GM21529 (cell line): Measurements from ENCODE around the gene EVL.
"Not testable (repeated sequence)": the region's sequence is repeated elsewhere in the genome, so short reads cannot be mapped to it uniquely, and the experiment has no call there.

ENCODE experiments used
- ATAC-seq: cut with Tn5 transposase; IDR thresholded peaks from one replicate; pipeline ENCODE4 v1.9.1; 2021; ENCODE audit not compliant: unreplicated experiment

Gene EVL

DNA sequence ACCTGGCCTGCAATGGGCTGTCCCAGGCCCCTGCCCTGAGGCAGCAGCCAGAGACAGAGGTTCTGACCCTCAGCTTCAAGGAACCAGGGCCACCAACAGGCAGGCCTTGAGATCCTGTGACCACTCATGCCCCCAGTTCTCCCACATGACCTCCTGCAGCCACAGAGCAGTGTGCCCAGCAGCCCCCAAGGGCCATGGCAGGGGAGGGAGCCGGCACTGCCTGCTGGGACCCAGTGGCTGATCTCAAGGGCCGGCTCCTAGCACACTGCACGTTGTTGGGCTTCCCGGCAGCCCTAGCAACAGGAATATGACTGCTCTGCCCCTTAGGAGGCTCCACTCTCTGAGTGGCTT, 79.4 kb downstream of the EVL start:
- no peak for ATAC-seq

DNA sequence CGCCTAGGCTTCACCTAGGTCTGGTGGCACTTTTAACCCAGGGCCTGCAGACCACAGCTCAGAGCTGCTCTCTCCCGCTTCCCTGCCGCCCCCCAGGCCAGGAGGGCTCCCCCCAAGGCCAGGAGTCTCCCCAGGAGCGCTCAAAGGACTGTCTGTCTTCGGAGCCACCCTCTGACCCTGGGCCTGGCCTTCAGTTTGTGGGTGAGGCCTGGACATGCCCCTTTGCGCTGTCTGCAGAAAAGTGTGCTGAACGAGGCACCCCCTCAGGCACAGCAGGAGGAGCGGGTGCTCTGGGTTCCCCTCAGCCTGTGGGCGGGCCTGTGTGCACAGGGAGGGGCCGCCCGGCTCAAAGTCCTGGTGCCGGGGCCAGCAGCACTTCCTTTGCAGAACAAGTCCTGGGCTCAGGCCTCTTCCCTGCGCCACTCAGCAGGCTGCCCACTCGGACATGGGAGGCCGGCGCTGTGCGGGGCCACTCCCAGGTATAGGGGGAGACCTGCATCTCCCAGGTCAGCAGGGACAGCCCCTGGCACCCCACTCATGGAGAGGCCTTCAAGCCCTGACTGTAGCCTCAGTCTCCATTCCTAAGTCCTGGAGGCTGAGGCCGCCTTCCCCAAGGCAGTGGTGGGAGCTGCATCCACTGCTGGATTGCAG, 79.9 kb downstream of the EVL start:
- no peak for ATAC-seq

- no peak for ATAC-seq
These were observed 80.7 kb downstream of the EVL start for GRCh38 chr14:100145682-100146464.

DNA sequence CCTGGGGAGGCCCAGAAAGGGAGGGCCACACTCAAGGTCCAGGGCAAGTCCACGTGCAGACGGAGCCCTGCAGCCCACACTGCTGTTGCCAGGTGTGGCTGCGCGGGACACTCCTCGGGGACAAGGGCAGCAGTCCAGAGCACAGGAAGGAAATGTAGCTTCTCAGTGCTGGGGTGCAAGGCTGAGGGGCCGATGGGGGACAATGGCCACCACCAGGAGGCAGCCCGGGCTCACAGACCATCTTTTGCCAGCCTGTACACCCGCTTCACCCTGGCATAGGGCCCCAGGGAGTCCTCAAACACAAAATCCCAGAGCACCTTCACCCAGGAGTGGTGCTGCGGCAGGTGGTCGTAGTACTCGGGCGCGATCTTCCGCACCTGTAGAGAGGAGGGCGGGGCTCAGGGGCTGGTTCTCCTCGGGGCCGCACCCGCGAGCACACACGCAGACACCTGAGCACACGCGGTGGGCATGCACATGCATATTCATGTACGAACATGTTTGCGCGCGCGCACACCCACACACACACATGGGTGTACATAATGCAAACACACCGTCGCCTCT, 81.4 kb downstream of the EVL start:
- ATAC-seq: no peak

DNA sequence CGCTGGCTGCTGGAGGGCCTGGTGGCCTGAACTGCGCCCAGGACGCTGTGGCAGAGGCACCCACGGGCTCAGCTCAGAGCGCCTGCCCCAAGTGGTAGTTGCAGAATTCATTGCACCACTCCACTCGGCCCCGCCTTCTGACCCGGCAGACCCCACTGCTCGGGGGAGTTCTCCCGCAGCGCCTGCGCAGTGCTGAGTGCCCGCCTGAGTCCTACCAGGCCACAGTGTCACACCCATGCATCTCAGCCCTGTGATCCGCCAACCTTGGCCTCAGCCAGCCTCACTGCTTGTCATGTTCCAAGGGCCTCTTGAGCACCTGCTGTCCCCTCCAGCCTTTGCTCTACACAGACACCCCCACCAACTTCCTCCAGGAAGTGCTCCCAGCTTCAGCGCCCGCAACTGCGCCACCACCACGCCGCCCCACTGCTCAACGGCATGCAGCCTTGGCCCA, 82.0 kb downstream of the EVL start:
- ATAC-seq: no peak

GRCh38 chr14:100147691-100148464, 82.7 kb downstream of the EVL start:
- no peak for ATAC-seq

DNA sequence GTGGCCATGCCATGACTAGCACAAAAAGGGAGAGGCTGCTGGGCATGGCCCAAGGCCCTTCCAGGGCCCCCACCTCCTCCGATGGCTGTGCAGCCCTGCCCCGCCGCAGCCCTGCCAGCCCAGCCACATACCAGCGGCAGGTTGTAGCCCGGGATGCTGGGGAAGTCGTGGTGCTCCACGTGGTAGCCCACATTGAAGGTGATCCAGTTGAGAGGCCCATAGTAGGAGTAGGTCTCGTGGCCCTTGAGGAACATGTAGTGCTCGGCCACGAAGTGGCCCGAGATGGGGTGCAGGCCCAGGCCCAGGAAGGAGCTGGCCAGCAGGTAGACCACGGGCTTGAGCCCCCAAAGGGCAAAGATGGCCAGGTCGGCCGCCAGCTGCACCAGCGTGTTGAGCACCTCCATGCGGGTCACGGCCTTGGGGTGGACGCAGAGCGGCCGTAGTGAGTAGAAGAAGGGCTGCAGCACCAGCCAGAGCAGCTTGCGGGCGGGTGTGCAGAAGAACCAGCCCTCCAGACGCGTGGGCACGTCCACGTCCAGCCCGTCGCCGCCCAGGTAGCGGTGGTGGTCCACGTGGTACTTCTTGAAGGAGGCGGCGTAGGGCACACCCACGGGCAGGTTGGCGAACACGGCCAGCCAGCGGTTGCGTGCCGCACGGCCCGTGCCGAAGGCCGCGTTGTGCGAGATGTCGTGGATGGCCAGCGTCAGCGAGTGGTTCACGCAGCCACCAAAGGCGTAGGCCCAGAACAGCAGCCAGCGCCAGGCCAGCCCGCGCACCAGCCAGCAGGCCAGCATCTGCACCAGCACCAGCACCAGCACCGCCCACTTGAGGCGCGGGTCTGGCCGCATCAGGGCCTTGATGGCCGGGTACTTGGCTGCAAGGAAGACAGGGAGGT, 83.9 kb downstream of the EVL start:
- no peak for ATAC-seq

DNA sequence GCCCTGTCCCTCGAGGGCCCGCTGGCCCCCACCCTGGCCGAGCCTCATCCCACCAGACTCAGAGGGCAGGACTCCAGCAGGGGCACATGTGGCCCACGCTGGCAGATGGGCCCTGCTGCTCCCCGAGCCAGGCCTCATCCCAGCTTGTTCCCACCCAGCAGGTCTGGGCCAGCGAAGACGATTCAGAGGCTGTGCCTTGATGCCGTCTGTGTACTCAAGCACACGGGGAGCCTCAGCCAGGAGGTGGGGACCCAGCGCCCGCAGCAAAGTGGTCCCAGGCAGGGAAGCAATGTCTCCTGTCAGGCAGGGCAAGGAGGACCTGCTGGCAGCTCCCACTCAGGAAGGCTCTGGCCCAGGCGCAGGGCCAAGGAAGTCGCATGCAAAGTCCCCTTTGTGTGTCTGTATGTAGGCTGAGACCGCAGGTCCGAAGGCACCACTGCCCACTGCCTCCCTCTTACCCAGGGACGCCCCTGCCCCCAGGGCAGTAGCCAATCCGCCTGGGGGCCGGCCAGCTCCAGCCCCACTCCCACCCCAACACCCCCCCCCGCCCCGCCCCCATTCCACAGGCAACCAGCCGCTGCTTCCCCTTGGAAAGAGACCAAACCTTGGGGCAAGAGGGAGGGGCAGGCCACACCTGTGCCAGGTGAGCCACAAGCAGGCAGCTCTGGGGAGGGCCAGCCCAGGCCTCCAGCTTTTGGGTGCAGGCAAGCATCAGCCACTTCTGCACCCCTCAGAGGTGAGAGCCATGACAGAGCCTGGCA, 84.8 kb downstream of the EVL start:
- no peak for ATAC-seq

DNA sequence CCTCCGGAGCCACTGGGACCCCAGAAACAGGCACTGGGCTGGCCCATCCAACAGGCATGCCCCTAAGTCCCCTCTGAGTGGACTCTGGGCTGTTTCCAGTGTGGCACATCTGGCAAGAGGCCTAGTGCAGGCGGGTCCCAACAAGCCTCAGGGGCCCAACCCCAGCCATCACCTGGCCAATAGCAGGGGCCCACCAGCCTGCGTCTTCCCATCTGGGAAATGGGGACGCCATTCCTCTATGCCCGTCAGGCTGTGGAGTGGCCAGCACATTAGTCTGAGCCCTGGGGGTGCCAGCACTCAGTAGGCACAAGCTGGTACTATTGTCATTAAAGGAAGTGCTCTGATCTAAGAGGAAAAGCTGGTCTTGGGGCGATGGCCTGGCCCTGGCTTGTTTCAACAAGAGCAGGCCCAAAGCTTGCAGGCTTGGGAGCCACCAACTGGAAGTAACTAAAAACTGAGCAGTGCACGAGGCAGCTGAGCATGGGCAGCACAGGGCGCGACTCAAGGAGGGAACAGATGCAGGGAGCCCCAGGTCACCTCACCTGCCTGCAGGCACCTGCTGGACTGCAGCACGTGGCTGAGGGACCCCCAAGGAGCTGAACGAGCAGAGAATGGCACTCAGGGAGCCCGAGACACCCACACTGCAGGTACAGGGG, 85.8 kb downstream of the EVL start:
- no peak for ATAC-seq

- ATAC-seq: no peak
These were observed 86.9 kb downstream of the EVL start for GRCh38 chr14:100152091-100152490.

GRCh38 chr14:100153560-100153959, 88.3 kb downstream of the EVL start:
- ATAC-seq: no peak

DNA sequence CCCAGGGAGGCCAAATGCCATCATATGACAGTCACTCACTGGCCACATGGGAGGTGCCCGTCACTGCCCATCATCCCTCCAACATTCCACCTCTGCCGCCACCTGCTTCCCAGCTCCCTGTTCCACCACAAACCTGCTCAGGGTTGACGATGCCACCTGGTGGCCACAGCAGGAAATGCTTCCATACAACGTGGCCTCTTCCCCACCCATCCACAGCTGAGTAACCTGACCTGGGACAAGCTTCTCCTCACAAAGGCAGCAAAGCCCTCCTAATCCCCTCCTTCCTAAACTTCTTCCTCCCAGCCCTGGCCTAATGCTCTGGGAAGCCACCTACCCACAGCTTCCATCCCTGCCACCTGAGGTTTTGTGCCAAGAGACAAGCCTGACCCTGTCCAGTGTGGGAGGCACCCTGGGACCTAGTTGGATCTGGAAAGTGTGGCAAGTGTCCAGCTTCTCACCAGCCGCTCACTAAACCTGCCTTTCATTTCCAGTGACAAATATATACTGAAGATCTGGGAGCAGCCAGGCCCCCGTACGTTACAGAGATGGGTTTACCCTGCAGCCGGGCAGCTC, 89.9 kb downstream of the EVL start:
- no peak for ATAC-seq

DNA sequence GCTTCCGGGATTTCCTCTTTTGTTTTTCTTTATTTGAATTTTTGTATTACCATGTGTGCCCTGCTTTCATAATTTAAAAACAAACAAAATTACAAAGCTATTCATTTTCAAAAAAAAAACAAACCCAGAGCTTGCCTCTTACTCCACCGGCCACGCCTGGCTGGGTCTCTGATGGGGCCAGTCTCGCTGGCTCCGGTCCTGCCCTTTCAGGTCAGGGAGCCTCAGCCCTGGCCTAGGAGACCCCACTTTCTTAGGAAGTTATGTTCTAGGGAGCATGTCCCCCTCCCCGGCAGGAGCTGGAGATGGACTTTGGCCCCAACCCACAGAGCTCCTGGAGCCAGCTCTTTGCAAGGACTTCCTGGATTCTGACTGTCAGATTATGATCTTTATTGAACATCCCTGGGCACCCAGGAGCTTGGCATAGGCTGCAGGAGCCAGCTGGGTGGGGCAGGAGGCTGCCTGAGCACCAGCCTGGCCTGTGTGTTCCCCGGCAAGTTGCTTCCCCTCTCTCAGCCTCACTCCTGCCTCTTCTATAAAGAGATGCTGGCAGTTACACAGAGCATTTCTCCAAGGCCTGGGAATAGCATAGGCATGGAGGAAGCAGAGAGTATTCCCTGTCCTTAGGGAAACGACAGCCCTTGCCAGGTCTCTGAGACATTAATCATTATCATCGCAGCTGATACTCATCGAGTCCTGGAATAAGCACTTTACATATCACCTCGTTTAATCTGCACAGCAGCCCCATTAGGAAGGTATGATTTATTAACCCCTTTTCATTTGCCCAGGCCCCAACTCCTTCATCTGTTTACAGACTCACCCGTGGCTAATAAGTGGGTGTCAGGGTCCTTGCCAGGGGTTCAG, 90.8 kb downstream of the EVL start:
- no peak for ATAC-seq

DNA sequence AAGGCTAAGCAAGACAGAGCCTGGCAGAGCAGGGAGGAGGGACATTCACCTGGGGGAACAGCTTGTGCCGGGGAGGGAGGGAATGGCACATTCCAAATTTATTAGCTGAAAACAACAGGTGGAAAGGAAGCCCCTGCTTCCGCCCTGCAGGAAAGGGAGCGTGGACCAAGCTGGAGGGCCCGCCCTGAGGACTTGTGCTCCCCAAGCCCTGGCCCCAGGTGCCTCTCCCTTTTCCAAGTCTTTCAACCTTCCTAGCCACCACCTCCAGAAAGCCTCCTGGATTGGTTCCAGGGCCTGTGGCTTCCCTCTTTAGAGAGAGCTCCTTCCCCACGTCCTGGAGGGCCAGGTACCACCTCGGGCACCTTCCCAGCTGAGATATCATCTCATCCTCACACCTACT, 91.6 kb downstream of the EVL start:
- no peak for ATAC-seq

DNA sequence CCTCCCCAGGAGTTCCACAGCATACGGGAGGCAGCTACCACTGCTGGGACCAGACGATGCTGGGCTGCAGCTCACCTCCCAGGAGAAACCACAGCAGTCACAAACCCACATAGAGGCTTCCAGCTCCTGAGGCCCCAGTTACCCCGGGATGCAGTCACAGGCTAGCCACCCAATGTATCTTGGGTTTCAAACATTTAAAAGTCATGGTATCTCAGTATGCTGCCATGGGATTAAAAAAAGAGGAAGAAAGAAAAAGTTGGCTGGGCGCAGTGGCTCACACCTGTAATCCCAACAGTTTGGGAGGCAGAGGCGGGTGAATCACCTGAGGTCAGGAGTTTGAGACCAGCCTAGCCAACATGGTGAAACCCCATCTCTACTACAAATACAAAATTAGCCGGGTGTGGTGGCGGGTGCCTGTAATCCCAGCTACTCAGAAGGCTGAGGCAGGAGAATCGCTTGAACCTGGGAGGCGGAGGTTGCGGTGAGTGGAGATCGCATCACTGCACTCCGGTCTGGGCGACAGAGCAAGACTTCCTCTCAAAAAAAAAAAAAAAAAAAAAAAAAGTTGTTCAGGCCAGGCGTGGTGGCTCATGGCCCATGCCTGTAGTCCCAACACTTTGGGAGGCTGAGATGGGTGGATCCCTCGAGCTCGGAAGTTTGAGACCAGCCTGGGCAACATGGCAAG, 92.5 kb downstream of the EVL start:
- not testable (repeated sequence) for ATAC-seq

- no peak for ATAC-seq
These were observed 93.4 kb downstream of the EVL start for GRCh38 chr14:100158566-100159093.
